IPS-11a (cell line): Measurements from ENCODE around the gene SGCE.

Experiments
- H3K4me3 ChIP-seq: one replicate; pipeline ENCODE4 v1.5.1; 2013; ENCODE audit warnings: low read depth, low read length, control low read depth

Gene SGCE

GRCh38 chr7:94660006-94660405 is 4.1 kb upstream of the SGCE start:
- no peak overlapping the region for H3K4me3 ChIP-seq

DNA sequence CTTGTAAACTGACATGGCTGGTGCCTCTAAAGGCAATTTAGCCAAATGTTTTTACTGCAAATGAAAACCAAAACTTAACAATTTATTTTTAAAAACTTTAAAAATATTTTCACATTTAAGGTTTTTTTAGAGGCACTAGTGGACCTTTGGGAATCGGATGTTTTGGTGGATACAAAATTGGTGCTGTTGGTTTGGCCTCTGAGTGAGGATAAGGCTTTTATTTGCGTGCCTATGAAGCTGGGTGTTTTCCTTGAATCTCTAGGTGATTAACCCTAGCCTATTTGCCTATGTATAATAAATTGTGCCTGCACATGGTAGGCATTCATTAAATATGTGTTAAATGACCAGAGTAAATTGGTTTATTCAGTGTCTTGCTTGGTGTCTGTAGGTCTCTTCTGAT is 2.9 kb upstream of the SGCE start:
- H3K4me3 ChIP-seq: no peak overlapping the region

GRCh38 chr7:94657771-94658693 is 2.1 kb upstream of the SGCE start:
- no peak overlapping the region for H3K4me3 ChIP-seq

DNA sequence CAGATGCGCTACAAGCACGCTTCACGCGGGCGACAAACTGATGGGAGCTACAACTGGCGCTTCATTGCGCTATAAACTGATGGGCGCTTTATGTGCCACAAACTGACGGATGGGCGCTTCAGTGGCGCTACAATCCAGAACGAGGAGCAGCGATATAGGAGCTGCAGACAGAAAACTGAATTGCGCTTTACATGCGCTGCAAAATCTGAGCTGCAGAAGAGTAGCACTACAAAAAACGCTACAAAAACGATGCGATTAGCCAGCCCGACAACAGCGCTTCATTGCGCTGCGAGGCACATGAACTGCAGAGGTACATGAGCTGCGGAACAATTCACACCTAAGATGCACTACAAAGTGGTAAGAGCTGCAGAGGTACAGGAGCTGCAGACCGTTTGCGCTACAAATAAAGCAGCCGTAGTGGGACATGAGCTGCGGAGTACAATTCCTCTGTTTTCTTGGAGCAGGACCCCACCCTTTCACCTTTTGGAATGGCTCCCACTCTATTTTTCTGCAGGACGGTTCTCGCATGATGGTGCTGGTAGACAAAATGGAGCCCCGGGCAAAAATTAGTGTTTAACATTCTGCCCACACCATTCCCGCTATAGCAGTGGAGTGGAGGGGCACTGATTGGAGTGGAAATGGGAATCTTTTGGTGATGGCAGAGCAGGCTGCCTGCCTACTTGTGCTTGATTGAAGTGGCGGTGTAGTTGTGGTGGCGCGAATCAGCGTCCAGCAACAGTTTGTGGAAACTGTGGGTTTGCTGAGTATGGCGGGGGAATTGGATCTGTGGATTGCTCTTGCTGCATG is 1.2 kb upstream of the SGCE start:
- peak overlapping the region; percentile 24 for H3K4me3 ChIP-seq

DNA sequence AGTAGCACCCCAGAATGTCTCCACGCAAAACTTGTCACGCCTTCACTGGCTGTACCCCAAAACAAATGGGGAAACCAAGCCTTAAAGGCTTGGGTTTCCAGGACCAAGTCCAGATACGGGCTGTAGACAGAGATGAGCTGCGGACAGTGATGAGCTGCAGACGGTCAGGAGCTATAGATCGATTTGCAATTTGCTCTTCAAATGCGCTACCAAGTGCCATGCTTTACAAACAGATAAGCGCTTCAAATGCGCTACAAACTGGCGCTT is 658 bp upstream of the SGCE start:
- H3K4me3 ChIP-seq: peak overlapping the region; percentile 2

DNA sequence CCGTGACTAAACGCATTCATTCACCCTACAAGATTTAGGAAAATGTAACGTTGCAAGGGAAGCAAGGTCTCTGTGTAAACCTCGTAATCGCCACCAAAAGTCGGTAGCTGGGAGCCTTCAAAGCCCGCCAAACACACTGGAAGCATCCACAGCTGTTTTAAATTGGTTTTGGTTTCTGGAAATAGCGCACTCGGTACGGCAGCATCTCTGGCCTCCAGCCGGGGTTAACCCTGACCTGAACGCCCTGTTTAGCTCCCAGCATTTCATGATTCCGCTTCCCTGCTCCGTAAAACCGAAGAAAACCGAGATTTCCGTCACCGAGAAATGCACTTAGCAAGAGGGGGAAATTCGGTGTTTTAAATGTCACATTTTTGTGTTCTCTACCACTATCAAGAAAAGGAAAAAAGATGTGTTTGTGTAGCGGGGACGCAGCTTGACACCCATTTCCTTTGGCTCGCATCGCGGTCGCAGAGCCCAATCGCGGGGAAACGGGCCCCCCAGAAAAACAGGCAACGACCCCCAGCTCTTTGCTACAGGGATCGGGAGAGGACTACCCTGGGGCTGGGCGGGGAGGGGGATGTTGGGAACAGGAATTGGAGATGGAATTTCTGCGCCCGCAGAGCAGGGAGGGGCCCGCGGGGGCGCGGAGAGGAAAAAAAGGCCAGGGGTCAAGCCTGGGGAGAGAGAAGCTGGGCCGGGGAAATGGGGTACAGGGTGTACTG is 646 bp downstream of the SGCE start:
- H3K4me3 ChIP-seq: peak overlapping the region; percentile 78

GRCh38 chr7:94654783-94655125 is 1.2 kb downstream of the SGCE start:
- H3K4me3 ChIP-seq: peak overlapping the region; percentile 78

- no peak overlapping the region for H3K4me3 ChIP-seq
These were observed 5.5 kb downstream of the SGCE start for GRCh38 chr7:94650147-94651051.

- H3K4me3 ChIP-seq: no peak overlapping the region
These were observed 6.5 kb downstream of the SGCE start for GRCh38 chr7:94649450-94649849.

DNA sequence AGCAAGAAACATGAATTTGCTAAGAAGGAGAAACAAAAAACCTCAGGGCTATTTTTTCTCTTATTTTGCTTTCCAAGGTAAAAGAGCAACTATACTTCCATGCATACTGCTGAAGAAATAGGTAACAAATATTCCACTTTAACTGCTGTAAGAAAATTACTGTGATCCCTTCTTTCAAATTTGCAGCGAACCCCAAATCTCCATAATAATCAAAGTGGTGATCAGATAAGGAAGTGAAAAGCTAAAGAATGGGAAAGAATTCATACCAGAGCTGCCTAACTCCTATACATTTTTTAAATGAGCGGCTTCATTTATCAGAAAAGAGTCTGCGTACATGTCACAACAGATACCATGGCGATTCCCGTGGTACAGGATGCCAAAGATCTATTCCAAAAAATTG is 7.2 kb downstream of the SGCE start:
- no peak overlapping the region for H3K4me3 ChIP-seq

DNA sequence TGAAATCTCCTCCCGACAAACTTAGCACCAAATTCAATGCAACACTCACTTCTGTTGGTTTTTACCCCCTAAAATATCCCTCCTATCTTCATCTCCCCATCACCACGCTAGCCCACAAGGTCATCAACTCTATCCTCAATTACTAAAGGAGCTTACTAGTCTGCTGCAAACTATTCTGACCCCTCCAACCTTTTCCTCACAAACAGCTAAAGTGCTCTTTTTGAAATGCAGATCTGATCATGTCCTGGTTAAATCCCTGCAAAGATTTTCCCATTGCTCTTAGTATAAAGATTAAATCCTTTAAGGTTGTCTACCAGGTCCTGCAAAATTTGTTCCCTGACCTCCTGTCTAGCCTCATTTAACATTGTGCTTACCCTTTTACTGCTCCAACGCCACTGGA is 8.6 kb downstream of the SGCE start:
- no peak overlapping the region for H3K4me3 ChIP-seq

GRCh38 chr7:94643771-94644545 is 12.0 kb downstream of the SGCE start:
- H3K4me3 ChIP-seq: no peak overlapping the region

GRCh38 chr7:94642838-94643653 is 12.9 kb downstream of the SGCE start:
- no peak overlapping the region for H3K4me3 ChIP-seq

- H3K4me3 ChIP-seq: no peak overlapping the region
These were observed 16.5 kb downstream of the SGCE start for GRCh38 chr7:94639384-94639783.

- no peak overlapping the region for H3K4me3 ChIP-seq
These were observed 20.2 kb downstream of the SGCE start for GRCh38 chr7:94635687-94636086.

GRCh38 chr7:94634502-94634901 is 21.4 kb downstream of the SGCE start:
- no peak overlapping the region for H3K4me3 ChIP-seq

- H3K4me3 ChIP-seq: no peak overlapping the region
These were observed 22.2 kb downstream of the SGCE start for GRCh38 chr7:94633687-94634086.

- H3K4me3 ChIP-seq: no peak overlapping the region
These were observed 23.0 kb downstream of the SGCE start for GRCh38 chr7:94633014-94633341.

DNA sequence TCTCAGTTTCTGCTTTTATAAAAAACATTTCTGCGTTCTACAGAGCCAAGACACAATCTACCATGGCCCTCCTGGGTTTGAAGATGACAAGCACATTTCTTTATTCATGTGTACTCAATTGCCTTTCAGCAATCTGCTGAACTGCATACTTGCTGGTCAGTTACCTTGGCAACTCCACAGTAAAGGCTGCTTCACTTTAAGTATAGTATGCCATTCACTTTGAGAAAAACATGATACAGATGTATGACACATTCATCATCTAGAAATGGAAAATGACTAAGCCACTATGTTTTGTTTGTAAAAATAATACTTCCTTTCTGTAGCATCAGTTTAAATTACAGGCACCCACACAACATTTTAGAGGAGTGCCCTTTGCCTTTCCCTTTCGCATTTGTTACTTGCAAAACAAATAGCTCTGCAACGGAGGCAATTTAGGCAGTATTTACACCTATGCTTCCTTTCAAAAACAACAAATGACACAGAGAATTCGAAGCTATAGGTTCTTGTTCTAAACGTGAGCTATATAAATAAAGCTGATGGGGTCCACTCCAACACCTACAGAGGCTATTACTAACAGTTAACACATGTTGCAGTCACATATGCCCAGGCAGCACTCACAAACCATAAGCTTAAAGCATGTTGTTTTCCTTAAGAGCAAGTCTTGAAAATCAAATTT is 23.5 kb downstream of the SGCE start:
- H3K4me3 ChIP-seq: no peak overlapping the region
